ENCODE data around the gene ROPN1B.
A peak's percentile ranks its signal among the peaks of the same experiment; 100 is the strongest.
"Not testable (repeated sequence)": the region's sequence is repeated elsewhere in the genome, so short reads cannot be mapped to it uniquely, and the experiment has no call there.

ROPN1B gene

GRCh38 chr3:125958511-125959316 is 10.3 kb upstream of the ROPN1B start:
- DNase-seq = no peak

GRCh38 chr3:125959317-125960065 is 9.5 kb upstream of the ROPN1B start:
- no peak for DNase-seq

GRCh38 chr3:125960066-125960424 is 8.9 kb upstream of the ROPN1B start:
- DNase-seq = no peak

GRCh38 chr3:125960456-125961288 is 8.3 kb upstream of the ROPN1B start:
- no peak for DNase-seq

- no peak for DNase-seq
Observed at GRCh38 chr3:125961289-125961589, 7.7 kb upstream of the ROPN1B start.

- DNase-seq = not testable (repeated sequence)
Observed at GRCh38 chr3:125963834-125964233, 5.1 kb upstream of the ROPN1B start.

- DNase-seq = no peak
Observed at GRCh38 chr3:125965505-125965904, 3.5 kb upstream of the ROPN1B start.

GRCh38 chr3:125967156-125967555 is 1.8 kb upstream of the ROPN1B start:
- DNase-seq = no peak

- not testable (repeated sequence) for DNase-seq
Observed at GRCh38 chr3:125968121-125968520, 857 bp upstream of the ROPN1B start.

- DNase-seq = peak; percentile 58 to 62 (median 61)
Observed at GRCh38 chr3:125971997-125972944, 3.3 kb downstream of the ROPN1B start.

GRCh38 chr3:125975245-125976002 is 6.4 kb downstream of the ROPN1B start:
- DNase-seq = not testable (repeated sequence)

GRCh38 chr3:125976003-125976390 is 7.0 kb downstream of the ROPN1B start:
- DNase-seq = not testable (repeated sequence)

- DNase-seq = not testable (repeated sequence)
Observed at GRCh38 chr3:125977104-125977503, 8.1 kb downstream of the ROPN1B start.

GRCh38 chr3:125984951-125985350 is 16.0 kb downstream of the ROPN1B start:
- not testable (repeated sequence) for DNase-seq

GRCh38 chr3:125990253-125990970 is 21.4 kb downstream of the ROPN1B start:
- peak; percentile 60 to 82 (median 76) for DNase-seq

GRCh38 chr3:125996751-125997150 is 27.8 kb downstream of the ROPN1B start:
- not testable (repeated sequence) for DNase-seq

- DNase-seq = no peak
Observed at GRCh38 chr3:126002189-126002588, 33.2 kb downstream of the ROPN1B start.

GRCh38 chr3:126003447-126004190 is 34.6 kb downstream of the ROPN1B start:
- no peak for DNase-seq

GRCh38 chr3:126004217-126004616 is 35.2 kb downstream of the ROPN1B start:
- DNase-seq = no peak

GRCh38 chr3:126004692-126005091 is 35.7 kb downstream of the ROPN1B start:
- no peak for DNase-seq
